Suprapubic skin (tissue), 3 donors: Measurements from ENCODE around the gene POLR3G.

ENCODE experiments used
- CTCF ChIP-seq, 2 donors: fragments of 200-600 bp in 1 of 2; fragments of 450-650 bp in 1 of 2; sonication (generic) in 1 of 2; IDR thresholded peaks; one replicate each; pipeline ENCODE4 v1.5.1; 2016 to 2019; ENCODE audit warnings: antibody characterized with exemption in 2 of 2, mild to moderate bottlenecking in 1 of 2, moderate library complexity in 1 of 2
- POLR2AphosphoS5 ChIP-seq, 3 donors: sonication (generic); formaldehyde crosslinking; IDR thresholded peaks; one replicate each; pipeline ENCODE4 v1.6.1; 2017; ENCODE audit warnings: antibody characterized with exemption in 3 of 3

- no peak for TF ChIP-seq CTCF (IDR thresholded peaks at IDR 0.05)
- TF ChIP-seq POLR2AphosphoS5 (IDR thresholded peaks at IDR 0.05) = no peak
Measured at GRCh38 chr5:90533794-90534193, 59.1 kb downstream of the POLR3G start.
